HG03196 (cell line): ENCODE results near the gene CEP135.
"Not testable (repeated sequence)": the region's sequence is repeated elsewhere in the genome, so short reads cannot be mapped to it uniquely, and the experiment has no call there.

ENCODE experiments used
- ATAC-seq: cut with Tn5 transposase; IDR thresholded peaks from one replicate; pipeline ENCODE4 v1.9.1; 2021; ENCODE audit not compliant: unreplicated experiment

CEP135 gene

DNA sequence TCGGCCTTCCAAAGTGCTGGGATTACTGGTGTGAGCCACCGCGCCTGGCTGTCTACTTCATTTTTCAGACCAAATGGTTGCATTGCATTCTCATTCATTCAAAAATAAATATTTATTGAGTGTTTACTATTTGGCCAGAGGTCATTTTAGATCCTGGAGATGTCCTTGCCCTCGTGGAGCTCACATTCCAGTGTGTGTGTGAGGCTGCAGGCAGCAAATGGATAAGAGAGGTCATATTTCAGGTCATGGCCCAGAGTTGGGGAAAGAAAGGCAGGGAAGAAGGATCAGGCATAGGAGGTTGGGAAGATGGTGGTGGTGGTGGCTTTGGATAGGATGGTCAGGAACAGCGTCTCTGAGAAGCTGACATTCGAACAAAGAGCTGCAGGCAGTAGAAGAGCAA, 119.1 kb downstream of the CEP135 start:
- ATAC-seq: no peak

- ATAC-seq: not testable (repeated sequence)
These were observed 124.0 kb downstream of the CEP135 start for GRCh38 chr4:56072730-56073129.

DNA sequence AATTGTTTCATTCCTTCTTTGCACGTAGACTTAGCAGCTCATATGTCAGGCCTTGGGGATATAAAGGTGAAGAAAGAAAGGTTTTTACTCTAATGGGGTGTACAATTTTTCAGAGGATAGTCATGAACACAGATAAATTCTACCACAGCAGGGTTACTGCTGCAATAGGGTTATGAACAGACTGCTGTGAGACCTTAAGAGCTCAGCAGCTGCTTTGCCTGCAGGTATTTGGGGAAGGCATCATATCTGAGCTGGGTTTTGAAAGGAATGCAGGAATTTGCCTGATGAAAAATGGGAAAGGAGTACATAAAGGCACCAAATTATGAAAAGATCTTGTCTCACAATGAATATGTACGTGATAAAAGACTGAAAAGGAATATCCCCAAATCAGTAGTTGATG, 128.9 kb downstream of the CEP135 start:
- no peak for ATAC-seq

- ATAC-seq: no peak
These were observed 130.1 kb downstream of the CEP135 start for GRCh38 chr4:56078866-56079265.

- ATAC-seq: no peak
These were observed 131.6 kb downstream of the CEP135 start for GRCh38 chr4:56080384-56080783.

GRCh38 chr4:56082829-56083228, 134.1 kb downstream of the CEP135 start:
- no peak for ATAC-seq
